GM18858 (cell line): ENCODE results near the gene ZNF451.
"Not testable (repeated sequence)": the region's sequence is repeated elsewhere in the genome, so short reads cannot be mapped to it uniquely, and the experiment has no call there.

Experiments used
- ATAC-seq: cut with Tn5 transposase; IDR thresholded peaks from one replicate; pipeline ENCODE4 v1.9.1; 2021; ENCODE audit not compliant: unreplicated experiment

ZNF451 gene, protein sequence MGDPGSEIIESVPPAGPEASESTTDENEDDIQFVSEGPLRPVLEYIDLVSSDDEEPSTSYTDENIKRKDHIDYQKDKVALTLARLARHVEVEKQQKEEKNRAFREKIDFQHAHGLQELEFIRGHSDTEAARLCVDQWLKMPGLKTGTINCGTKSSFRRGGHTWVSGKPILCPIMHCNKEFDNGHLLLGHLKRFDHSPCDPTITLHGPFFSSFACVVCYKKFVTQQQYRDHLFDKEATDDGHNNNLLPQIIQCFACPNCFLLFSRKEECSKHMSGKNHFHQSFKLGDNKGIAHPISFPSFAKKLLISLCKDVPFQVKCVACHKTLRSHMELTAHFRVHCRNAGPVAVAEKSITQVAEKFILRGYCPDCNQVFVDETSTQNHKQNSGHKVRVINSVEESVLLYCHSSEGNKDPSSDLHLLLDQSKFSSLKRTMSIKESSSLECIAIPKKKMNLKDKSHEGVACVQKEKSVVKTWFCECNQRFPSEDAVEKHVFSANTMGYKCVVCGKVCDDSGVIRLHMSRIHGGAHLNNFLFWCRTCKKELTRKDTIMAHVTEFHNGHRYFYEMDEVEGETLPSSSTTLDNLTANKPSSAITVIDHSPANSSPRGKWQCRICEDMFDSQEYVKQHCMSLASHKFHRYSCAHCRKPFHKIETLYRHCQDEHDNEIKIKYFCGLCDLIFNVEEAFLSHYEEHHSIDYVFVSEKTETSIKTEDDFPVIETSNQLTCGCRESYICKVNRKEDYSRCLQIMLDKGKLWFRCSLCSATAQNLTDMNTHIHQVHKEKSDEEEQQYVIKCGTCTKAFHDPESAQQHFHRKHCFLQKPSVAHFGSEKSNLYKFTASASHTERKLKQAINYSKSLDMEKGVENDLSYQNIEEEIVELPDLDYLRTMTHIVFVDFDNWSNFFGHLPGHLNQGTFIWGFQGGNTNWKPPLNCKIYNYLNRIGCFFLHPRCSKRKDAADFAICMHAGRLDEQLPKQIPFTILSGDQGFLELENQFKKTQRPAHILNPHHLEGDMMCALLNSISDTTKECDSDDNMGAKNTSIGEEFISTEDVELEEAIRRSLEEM

DNA sequence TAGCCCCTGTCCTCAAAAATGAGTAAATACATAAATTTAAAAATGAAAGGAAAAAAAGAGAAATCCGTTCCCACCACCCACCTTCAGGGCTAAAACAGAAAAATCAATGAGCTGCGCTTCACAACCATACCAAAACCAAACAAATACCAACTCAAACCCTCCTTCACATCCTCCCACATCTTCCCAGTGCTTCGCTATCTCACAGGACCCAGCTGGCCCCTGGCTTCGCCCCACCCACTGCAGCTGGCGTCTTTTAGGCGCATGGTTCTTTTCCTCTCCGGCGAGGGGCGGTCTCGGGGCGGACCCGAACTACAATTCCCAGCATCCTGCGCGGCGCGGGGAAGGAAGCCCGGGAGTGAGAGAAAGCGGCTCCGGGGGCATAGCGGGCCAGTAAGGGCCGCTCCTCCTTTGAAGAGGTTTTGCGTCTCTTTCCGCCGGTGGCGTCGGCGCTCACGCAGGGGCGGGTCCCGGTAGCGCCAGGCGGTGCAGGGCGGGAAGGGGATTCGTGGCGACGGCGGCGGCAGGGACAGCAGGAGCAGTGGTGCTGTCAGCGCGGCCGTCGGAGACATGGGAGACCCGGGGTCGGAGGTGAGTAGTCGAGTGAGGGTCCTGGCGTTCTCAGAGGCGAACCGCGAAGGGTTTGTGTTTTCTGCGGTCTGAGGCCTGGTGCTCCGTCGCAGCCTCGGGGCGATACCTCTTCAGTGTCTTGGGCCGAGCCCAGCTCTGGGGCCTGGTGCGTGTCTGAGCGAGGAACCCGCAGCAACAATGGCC lies at the start of gene ZNF451:
TSS of gene ZNF451 (plus strand) at position 502 of the 771 bp plus-strand sequence. CDS start at position 568, 66 bp downstream.
- peak; percentile 87 for ATAC-seq

- not testable (repeated sequence) for ATAC-seq
Observed at GRCh38 chr6:57044061-57044460, 45.9 kb upstream of the ZNF451 start.

GRCh38 chr6:57044568-57044967 lies 45.4 kb upstream of the ZNF451 start:
- ATAC-seq: no peak

DNA sequence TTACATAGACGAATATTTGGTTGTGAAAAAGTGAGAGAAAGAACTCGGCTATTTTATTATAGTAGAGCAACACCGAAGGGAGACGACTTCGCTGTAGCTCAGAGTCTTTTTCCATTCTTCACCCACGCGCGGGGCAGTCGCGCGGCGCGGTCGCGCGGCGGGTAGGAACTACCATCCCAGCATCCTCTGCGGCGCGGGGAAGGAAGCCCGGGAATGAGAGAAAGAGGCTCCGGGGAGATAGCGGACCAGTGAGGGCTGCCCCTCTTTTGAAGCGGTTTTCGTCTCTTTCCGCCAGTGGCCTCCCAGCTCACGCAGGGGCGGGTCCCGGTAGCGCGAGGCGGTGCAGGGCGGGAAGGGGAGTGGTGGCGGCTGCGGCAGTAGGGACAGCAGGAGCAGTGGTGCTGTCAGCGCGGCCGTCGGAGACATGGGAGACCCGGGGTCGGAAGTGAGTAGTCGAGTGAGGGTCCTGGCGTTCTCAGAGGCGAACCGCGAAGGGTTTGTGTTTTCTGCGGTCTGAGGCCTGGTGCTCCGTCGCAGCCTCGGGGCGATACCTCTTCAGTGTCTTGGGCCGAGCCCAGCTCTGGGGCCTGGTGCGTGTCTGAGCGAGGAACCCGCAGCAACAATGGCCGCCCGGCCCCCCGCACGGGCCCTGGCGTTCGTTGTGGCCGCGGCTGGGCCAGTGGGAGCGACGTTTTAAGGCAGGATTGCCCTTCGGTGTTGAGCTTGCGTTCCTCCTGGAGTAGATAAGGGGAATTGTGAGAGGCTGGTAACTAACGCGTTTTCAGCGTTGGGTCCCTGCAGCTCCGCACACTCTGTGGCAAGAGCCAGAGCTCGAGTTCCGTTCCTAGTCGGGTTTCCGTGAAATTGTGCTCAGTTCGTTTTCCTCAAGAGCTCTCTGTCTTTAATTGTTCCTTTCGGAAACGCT lies 43.4 kb upstream of the ZNF451 start, which contains the start of gene KIAA1586:
TSS of gene KIAA1586 (plus strand) at position 362 of the 925 bp plus-strand sequence. CDS start at position 425, 63 bp downstream.
- ATAC-seq: peak; percentile 87

- ATAC-seq: peak; percentile 14
Observed at GRCh38 chr6:57047257-57047585, 42.8 kb upstream of the ZNF451 start.

GRCh38 chr6:57047859-57048258 lies 42.1 kb upstream of the ZNF451 start:
- not testable (repeated sequence) for ATAC-seq

GRCh38 chr6:57048577-57048976 lies 41.4 kb upstream of the ZNF451 start:
- no peak for ATAC-seq

GRCh38 chr6:57063847-57064246 lies 26.1 kb upstream of the ZNF451 start:
- ATAC-seq: no peak

DNA sequence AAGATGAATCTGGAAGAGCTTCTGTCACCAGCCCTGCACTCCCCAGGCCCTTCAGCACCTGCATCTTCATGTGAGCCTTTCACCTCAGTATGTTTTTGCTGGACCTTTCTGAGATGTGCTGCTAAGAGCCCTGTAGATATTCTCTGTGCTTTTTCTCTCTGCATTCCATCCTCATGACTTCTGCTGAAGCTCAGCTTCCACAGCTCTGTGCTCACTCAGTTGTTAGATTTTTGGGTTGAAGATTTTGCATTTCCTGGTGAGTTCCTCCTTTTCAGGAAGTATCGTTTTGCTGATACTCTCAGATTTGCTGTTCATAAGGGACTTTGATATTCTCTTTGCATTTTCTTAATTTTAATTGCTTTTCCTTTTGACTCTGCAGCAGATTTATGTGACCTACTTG lies 25.2 kb upstream of the ZNF451 start:
- no peak for ATAC-seq

GRCh38 chr6:57068061-57068460 lies 21.9 kb upstream of the ZNF451 start:
- ATAC-seq: no peak

DNA sequence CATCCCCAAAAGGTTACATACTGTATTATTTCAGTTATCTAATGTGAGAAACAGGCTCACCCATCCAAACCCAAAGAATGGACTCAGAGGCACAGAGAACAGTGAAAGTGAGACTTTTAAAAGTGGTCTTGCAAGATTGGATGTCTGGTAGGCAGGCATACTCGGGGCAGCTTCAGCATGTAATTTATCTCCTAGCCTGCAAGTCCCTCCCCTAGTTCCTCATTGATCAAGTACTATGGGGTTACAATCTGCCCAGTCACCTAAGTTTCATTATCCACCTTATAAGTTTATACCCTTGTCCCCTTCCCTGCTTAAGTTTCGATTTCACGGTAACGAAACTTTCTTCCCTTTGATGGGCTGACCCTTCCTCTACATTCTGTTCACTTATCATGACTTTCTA lies 20.8 kb upstream of the ZNF451 start:
- no peak for ATAC-seq

DNA sequence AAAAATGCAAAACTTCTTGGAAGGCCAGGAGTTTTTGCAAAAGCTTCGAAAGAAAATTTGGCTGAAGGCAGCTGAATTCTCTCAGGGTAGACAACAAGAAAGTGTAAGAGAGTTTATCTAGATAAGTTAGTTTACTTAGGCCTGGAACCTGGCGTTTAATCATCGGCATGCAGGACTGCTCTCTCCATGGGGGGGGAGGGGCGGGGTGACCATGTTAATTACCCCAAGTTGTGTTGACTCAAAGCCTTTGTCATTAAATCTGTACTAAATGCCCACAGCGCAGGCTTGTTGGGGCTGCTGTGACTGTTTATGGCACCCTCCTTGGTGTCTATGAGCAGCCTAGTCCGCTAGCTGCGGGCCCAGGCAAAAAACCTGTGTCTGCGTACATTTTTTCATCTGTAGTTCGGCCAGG lies 20.1 kb upstream of the ZNF451 start:
- ATAC-seq: no peak

GRCh38 chr6:57072108-57072507 lies 17.9 kb upstream of the ZNF451 start:
- no peak for ATAC-seq

DNA sequence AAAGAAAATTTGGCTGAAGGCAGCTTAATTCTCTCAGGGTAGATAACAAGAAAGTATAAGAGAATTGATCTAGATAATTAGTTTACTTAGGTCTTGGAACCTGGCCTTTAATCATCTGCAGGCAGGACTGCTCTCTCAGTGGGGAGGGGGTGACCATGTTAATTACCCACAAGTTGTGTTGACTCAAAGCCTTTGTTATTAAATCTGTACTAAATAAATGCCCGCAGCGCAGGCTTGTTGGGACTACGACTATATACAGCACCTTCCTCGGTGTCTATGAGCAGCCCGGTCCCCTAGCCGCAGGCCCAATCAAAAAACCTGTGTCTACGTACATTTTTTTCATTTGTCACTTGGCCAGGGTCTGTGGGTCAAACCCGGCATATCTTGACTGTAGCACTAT lies 15.6 kb upstream of the ZNF451 start:
- ATAC-seq: no peak

DNA sequence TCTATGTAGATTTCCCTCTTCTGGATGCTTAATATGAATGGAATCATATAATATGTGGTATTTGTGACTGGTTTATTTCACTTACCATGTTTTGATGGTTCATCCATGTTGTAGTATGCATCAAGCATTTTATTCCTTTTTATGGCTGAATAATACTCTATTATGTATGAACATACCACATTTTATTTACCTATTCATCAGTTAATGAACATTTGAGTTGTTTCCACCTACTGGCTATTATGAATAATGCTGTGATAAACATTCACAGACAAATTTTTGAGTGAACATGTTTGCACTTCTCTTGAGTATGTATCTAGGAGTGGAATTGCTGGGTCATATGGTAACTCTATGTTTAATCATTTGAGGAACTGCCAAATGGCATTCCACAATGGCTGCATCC lies 14.9 kb upstream of the ZNF451 start:
- ATAC-seq: no peak

DNA sequence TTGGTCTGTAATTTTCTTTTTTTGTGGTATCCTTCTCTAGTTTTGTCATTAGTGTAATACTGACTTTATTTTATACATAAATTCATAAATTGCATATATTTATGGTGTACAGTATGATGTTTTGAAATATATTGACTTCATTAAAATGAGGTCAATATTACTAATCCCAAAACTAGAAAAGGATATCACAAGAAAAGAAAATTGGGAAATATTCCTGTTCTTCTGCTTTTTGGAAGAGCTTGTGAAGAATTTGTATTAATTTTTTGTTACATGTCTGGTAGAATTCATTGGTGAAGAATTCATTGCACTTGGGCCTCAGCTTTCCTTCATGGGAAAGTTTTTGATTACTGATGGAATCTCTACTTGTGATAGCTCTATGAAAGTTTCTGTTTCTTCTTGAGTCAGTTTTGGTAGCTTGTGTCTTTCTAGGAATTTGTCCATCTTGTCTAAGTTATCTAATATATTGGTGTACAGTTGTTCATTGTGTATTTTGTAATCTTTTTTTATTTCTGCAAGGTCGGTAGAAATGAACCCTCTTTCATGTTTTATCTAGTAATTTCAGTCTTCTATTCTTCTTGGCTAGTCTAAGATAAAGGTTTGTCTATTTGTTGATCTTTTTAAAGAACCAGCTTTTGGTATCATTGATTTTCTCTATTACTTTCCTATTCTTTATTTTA lies 11.3 kb upstream of the ZNF451 start:
- no peak for ATAC-seq

DNA sequence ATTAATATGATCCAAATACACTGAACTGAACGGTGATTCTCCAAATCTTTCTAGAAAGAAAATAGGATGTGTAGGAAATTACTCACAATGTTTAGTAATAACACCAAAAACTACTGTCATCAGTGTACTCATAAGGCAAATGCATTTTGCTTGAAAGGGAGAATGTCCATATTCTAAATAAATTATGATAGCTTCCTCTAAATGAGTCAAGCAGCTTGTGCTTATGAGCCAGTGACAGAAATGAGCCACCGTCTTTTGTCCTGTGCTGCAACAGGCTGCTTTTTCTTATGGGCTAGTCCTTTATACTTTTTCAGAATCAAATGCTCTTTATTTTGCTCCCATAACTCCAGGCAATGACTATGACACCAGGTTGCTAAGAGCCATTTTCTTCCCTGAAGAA lies 4.5 kb upstream of the ZNF451 start:
- ATAC-seq: no peak

DNA sequence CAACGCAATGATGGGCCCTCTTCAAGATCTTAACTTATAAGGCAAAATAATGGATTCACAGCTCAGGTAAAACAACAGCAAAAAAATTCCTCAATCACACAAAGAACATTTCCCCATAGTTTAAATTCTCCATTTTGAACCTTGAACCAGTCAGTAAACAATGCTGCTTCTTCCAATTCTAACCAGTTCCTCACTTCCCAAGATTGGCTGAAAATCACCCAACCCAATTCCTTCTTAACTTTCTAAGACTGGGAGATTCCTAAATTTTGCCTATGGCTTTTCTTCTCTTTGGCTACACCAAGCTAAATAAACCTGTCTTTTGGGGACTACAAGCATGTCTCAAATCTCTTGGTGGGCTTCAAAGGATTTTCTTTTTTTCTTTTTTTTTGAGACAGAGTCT lies 3.1 kb upstream of the ZNF451 start:
- no peak for ATAC-seq

DNA sequence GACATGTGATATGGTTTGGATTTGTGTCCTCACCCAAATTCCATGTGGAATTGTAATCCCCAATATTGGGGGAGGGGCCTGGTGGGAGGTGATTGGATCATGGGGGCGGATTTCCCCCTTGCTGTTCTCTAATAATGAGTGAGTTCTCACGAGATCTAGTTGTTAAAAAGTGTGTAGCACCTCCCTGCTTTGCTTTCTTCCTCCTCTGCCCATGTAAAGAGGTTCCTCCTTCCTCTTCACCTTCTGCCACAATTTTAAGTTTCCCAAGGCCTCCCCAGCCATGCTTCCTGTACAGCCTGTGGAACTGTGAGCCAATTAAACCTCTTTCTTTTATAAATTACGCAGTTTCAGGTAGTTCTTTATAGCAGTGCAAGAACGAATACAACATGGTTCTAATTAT lies 2.1 kb upstream of the ZNF451 start:
- ATAC-seq: no peak
